AG04450 (cell line): ENCODE measurements around the gene LRRC43. TPM values are rescaled to one million over a fixed set of nuclear protein-coding genes. Genes with fewer than 3 reads are reported as not detected.

Experiments
- CTCF ChIA-PET: fragments of 300-600, 350-600 bp; formaldehyde crosslinking; extraction: SDS; loops from one replicate; lab custom pipeline; 2022; ENCODE audit warnings: antibody characterized with exemption, inconsistent platforms; lab: Charles Lee
- POLR2A ChIA-PET: fragments of 350-600 bp; formaldehyde crosslinking; extraction: SDS; loops from one replicate; lab custom pipeline; 2021; ENCODE audit warnings: antibody characterized with exemption, inconsistent platforms; lab: Yijun Ruan, JAX
- DNase-seq: peaks from one replicate; pipeline ENCODE4 v3.0.0-alpha.2; 2011; ENCODE audit warnings: low read depth, low spot score
- H3K27ac ChIP-seq: one replicate; pipeline ENCODE4 v1.5.1; 2012; ENCODE audit warnings: low read depth, low read length, control low read depth
- H3K27me3 ChIP-seq: one replicate; pipeline ENCODE4 v1.6.0; 2012; ENCODE audit warnings: low read length; ENCODE audit not compliant: control insufficient read depth, insufficient read depth
- H3K4me3 ChIP-seq: 2 replicates; pipeline ENCODE4 v1.5.1; 2011; ENCODE audit warnings: mild to moderate bottlenecking, low read depth, low read length, control low read depth
- H3K9me3 ChIP-seq: 2 replicates; pipeline ENCODE4 v1.5.1; 2012; ENCODE audit warnings: low read length; ENCODE audit not compliant: control insufficient read depth, insufficient read depth
- polyA plus RNA-seq: library from polyadenylated mRNA; depleted of rRNA; stranded (reverse); fragments of >200 nt; gene quantifications from 2 replicates; pipeline ENCODE4 v1.2.3, GENCODE V29; 2011
- TF ChIP-seq, protein P1 (sequence below): IDR thresholded peaks from 2 replicates; pipeline ENCODE4 v1.5.1; 2011; ENCODE audit warnings: low read depth, low read length, control low read depth, inconsistent platforms

Gene LRRC43
- polyA plus RNA-seq, 1 experiment: 0.27 TPM

GRCh38 chr12:122161682-122162081, 21.2 kb upstream of the LRRC43 start:
- Histone ChIP-seq H3K27me3 (peaks cover 7% of the 10 kb centered on the region), H3K4me3 (no peak overlapping the region), H3K9me3 (no peaks in the 10 kb centered on the region), H3K27ac (no peak overlapping the region)
- DNase-seq: no peak
- ChIA-PET CTCF (no interaction called here), POLR2A (no interaction called here)
- TF ChIP-seq, protein P1, sequence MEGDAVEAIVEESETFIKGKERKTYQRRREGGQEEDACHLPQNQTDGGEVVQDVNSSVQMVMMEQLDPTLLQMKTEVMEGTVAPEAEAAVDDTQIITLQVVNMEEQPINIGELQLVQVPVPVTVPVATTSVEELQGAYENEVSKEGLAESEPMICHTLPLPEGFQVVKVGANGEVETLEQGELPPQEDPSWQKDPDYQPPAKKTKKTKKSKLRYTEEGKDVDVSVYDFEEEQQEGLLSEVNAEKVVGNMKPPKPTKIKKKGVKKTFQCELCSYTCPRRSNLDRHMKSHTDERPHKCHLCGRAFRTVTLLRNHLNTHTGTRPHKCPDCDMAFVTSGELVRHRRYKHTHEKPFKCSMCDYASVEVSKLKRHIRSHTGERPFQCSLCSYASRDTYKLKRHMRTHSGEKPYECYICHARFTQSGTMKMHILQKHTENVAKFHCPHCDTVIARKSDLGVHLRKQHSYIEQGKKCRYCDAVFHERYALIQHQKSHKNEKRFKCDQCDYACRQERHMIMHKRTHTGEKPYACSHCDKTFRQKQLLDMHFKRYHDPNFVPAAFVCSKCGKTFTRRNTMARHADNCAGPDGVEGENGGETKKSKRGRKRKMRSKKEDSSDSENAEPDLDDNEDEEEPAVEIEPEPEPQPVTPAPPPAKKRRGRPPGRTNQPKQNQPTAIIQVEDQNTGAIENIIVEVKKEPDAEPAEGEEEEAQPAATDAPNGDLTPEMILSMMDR: no peak

DNA sequence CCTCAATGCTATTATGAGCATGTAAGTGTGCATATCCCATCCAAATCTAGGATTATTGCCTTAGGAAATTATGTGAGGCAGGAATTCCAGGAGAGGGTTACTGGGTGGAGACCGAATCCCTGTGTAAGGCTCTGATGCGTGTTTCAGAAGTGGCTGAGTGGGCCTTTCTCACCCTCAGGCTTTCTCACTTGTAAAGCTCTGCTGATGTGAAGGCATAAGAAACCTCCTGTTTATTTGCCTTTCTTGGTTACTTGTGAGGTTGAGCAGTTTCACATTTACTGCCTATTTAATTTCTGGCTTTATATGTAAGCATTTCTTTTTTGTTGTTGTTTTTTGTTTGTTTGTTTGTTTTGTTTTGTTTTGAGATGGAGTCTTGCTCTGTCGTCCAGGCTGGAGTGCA, 19.9 kb upstream of the LRRC43 start:
- Histone ChIP-seq H3K27me3 (peaks cover 7% of the 10 kb centered on the region), H3K9me3 (no peaks in the 10 kb centered on the region), H3K27ac (no peak overlapping the region), H3K4me3 (no peak overlapping the region)
- TF ChIP-seq, protein P1: no peak
- ChIA-PET POLR2A (no interaction called here), CTCF (no interaction called here)
- no peak for DNase-seq

- CTCF ChIA-PET: interaction anchor here (1.0 to 1.9 kb wide), 2 partner anchors 24 to 43 kb away, joined by 3 to 8 read pairs; no protein-coding TSS in a partner anchor
- H3K27me3 ChIP-seq: peaks cover 9% of the 10 kb centered on the region
- TF ChIP-seq, protein P1: no peak
- H3K27ac ChIP-seq: no peak overlapping the region
- no peak overlapping the region for H3K4me3 ChIP-seq
- DNase-seq: no peak
- POLR2A ChIA-PET: interaction anchor here (0.5 to 0.6 kb wide), 2 partner anchors 10 to 253 kb away, joined by 3 read pairs; no protein-coding TSS in a partner anchor
- H3K9me3 ChIP-seq: no peaks in the 10 kb centered on the region
Observed at GRCh38 chr12:122166422-122167349, 16.2 kb upstream of the LRRC43 start.

DNA sequence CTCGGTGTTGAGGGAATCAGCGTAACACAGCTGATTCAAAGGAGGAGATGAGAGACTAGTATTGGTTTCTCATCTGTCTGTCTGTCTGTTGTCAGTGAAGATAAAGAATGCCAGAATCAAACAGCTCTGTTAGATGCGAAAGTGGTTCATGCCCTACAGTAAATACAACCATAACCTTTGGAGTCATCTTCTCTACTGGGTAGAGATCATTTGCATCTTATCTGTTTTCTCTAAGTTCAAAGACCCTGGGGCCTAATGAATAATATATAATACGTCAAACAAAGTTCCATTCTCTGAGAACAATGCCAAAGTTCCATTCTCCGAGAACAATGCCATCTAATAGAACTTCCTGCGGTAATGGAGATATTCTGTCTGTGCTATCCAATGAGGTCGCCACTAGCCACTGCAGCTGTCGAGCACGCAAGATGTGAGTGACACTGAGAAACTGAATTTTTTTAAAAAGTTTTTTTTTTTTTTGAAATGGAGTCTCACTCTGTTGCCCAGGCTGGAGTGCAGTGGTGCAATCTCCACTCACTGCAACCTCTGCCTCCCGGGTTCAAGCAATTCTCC, 15.5 kb upstream of the LRRC43 start:
- no peaks in the 10 kb centered on the region for H3K9me3 ChIP-seq
- POLR2A ChIA-PET: interaction anchor here (0.5 to 0.6 kb wide), 2 partner anchors 11 to 252 kb away, joined by 3 read pairs; no protein-coding TSS in a partner anchor
- CTCF ChIA-PET: interaction anchor here (0.6 to 1.9 kb wide), 3 partner anchors 23 to 47 kb away, joined by 3 to 8 read pairs (median 3); no protein-coding TSS in a partner anchor
- no peak overlapping the region for H3K27ac ChIP-seq
- TF ChIP-seq, protein P1: no peak
- no peak for DNase-seq
- H3K27me3 ChIP-seq: peaks cover 8% of the 10 kb centered on the region
- H3K4me3 ChIP-seq: no peak overlapping the region
